Retinal pigment epithelial cell (primary cell): ENCODE data around the gene NEDD4L.

Source experiments
- DNase-seq: peaks from one replicate; pipeline ENCODE4 v3.0.0-alpha.2; 2010; ENCODE audit warnings: low read depth
- H3K4me3 ChIP-seq: 2 replicates; pipeline ENCODE4 v1.5.1; 2011; ENCODE audit warnings: mild to moderate bottlenecking, low read length, control low read depth, moderate library complexity
- CTCF ChIP-seq: conservative IDR thresholded peaks from 2 replicates; pipeline ENCODE4 v1.5.1; 2011; ENCODE audit warnings: low read depth, low read length, control low read depth, inconsistent platforms

Gene NEDD4L

GRCh38 chr18:58359218-58359617, 315.2 kb downstream of the NEDD4L start:
- TF ChIP-seq CTCF = no peak
- H3K4me3 ChIP-seq = no peak overlapping the region
- no peak for DNase-seq

- no peak overlapping the region for H3K4me3 ChIP-seq
Measured at GRCh38 chr18:58359620-58360019, 315.6 kb downstream of the NEDD4L start.

GRCh38 chr18:58360324-58360723, 316.3 kb downstream of the NEDD4L start:
- no peak for TF ChIP-seq CTCF
- DNase-seq = no peak
- no peak overlapping the region for H3K4me3 ChIP-seq

More at GRCh38 chr18:58359620-58360019, 315.6 kb downstream of the NEDD4L start:
- DNase-seq = no peak
- TF ChIP-seq CTCF = no peak

- H3K4me3 ChIP-seq = no peak overlapping the region
- TF ChIP-seq CTCF = no peak
- no peak for DNase-seq
Measured at GRCh38 chr18:58361212-58361611, 317.2 kb downstream of the NEDD4L start.

- peak; percentile 39 for DNase-seq
- no peak for TF ChIP-seq CTCF
- H3K4me3 ChIP-seq = no peak overlapping the region
Measured at GRCh38 chr18:58362027-58362575, 318.1 kb downstream of the NEDD4L start.

- DNase-seq = no peak
- TF ChIP-seq CTCF = no peak
- no peak overlapping the region for H3K4me3 ChIP-seq
Measured at GRCh38 chr18:58362829-58363271, 318.8 kb downstream of the NEDD4L start.

GRCh38 chr18:58363767-58364540, 319.9 kb downstream of the NEDD4L start:
- H3K4me3 ChIP-seq = no peak overlapping the region
- no peak for TF ChIP-seq CTCF
- no peak for DNase-seq
